HG03095 (cell line): Measurements from ENCODE around the gene SNN.

Source experiments
- ATAC-seq: cut with Tn5 transposase; IDR thresholded peaks from one replicate; pipeline ENCODE4 v1.9.1; 2021; ENCODE audit warnings: moderate library complexity; ENCODE audit not compliant: unreplicated experiment

Gene SNN

DNA sequence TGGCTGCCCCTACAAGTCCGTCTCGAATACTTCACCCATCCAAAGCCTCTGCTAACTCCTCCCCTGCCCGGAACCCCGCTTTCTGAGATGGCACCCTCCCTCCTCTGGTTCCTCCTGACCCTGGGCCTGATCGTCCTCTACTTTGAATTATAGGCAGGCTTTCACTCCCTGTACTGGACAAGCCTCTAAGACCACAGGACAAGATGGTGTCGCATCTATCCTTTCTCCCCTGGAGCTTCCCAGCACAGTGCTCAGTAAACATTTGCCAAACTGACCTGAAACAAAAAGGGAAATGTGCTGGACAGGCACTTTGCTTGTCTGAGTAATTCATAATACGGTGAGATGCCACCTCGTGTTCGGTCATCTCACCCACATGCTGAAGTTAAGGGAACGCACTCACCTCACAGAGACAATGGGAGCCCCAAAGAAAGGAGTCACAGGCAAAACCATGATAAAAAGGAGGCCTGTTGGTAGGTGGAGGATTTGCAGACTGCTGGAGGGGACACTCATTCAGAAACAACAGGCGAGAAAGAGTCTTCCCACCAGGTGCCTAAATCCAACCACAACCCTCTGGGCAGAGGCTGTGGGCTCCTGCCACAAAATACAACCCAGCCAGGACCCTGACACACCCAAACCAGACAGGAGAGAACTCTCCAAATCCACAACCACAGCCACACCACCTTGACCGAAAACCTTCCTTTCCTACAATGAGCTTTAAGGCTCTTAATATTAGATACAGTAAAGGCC lies 28.2 kb downstream of the SNN start:
- no peak for ATAC-seq

DNA sequence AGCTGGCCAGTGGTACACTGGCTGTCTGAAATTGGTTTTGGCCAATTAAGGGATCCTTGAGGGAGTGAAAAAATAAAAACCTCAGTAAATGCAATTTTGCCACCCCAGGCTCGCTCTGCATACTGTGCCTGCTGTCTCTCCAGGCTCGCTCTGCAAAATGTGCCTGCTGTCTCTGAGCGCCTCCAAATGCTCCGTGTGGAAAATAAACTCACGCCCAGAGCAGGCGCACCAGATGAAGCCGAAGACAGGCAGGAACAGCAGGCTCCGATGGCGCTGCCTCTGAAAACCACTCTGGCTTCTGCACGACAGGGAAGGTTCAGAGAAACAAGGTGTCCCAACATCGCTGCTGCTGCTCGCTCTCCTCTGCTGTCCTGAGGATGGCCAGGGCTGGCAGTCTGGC lies 29.1 kb downstream of the SNN start:
- ATAC-seq: no peak

DNA sequence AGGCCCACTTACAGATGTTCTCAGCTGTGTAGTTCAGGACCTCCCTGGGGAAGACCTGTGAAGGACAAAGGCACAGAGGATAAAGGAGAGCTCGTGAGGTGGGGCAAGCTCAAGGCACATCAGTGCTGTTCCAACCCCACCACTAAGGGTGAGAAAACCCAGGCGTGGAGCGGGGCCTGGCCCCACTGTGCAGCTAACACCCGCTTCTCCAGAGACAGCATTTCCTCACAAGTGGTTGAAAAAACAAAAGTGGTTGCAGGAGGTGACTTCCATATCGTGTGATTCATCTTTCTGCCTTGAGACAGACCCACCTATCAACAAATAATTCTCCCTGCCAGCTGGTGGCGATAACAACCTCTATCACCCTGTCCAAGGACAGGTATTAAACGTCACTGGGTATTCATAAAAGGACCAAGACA lies 30.0 kb downstream of the SNN start:
- ATAC-seq: no peak

DNA sequence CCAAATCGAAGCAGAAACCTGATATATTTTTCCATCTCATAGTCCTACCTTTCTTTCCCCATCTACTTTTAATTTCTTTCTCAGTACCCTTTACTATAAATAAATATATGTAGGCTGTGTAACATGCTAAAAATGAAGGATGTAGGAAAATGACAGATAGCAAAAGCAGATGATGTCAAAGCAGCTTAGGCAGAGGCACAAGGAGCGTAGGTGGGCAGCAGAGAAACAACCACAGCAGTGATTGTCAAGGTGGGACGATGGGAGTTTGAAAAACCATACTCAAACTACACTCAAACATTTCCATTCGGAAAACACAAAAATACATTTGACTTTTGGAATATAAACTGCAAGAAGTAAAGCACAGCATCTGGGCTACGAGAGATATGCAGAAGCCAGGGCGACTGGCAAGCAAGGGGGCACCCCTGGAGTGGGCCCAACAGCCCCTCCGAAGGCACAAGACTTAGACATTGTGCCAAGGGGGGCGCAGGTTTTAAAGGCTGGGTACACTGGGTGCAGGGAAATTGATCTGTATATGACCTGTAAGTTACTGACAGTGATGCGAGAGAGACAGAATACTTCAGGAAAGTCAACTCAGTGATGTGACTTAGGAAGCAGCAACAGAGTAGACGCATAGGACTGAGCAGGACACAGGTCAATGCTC lies 31.1 kb downstream of the SNN start:
- ATAC-seq: no peak

DNA sequence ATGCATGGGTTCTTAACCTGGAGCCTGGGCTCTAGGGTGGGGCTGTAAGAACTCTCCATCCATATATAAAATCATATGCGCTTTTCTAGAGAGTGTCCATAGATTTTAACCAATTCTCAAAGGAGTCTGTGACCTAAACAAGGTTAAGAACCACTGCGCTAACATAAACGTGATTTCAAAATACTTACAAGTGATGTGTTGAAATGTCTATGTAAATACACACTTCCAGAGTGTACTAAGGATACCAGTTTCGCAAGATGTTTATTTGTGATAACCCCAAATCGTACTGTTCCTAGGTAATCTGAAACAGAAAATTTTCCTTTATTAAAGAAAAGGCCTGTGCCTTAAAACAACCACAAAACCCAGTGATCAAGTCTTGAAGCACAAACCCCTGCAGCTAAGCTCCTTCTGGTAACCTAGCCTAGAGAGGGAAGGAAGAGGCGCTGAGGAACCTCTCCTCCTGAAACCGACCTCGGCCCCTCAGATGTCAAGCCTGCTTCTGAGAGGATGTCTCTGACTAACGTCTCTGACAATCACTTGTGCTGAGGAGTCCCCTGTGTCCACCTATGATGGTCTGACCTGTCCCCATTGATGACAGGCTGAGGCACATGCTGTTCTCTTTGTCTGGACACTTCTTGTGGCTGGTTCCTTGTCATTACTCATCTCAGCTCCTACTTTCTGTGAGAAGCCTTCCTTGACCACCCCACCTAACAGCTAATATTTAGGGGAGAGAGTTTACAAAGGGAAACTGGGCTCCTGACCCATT lies 32.2 kb downstream of the SNN start:
- ATAC-seq: no peak

DNA sequence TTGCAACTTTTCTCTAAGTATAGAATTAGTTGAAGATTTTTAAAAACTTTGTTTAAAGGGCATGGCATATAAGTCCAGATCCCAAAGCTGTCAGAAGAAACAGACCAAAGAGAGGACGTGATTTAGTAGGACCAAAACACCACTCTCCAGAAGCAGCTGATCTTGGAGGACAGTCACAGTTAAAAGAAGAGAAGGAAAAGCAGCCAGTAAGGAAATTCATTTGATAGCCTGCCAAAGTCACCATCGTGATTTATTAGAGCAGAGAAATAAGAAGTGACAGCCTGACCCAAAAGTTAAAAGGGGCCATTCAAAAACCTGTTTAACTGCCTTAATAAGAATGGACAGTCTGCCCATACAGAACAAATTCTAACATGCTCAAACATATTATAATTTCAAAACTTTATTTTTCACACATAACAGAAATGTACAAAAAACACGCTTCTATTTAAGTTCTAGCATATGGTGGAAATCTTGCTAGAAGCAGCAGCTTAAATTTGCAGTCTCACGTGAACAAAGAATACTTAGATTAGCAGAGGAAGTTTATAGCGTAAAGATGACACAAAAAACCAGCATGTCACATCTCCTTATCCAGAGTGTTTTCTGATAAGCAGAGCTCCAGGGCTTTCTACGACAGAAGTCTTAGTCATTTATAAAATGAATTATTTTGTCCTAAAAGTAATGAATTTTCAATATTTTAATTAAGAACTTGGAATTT lies 37.2 kb downstream of the SNN start:
- no peak for ATAC-seq

DNA sequence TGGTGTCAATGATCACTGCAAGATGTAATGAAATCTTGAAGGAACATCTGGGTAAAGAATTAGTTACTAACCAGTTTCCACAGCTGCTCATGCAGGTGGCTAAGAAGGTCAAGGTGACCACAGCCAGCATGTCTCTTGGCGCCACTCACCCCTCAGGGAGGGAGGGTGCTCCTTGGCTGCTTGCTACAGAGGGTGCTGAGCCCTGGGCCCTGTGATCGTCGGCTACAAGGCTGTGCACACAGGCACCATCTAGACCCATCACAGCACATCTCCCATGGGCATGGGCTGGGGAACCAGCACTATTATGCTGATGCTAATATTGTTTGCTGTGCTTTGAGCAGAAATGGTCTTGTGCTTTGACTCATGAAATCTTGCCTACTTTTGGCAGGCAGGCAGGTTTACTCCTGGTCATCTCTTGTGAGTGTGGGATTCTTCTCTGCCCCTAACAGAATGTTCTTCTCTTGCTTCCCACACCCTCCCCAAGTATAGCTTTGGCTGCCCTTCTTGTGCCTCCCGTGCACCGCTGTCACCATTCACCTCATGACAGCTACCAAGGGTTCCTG lies 38.0 kb downstream of the SNN start:
- no peak for ATAC-seq

DNA sequence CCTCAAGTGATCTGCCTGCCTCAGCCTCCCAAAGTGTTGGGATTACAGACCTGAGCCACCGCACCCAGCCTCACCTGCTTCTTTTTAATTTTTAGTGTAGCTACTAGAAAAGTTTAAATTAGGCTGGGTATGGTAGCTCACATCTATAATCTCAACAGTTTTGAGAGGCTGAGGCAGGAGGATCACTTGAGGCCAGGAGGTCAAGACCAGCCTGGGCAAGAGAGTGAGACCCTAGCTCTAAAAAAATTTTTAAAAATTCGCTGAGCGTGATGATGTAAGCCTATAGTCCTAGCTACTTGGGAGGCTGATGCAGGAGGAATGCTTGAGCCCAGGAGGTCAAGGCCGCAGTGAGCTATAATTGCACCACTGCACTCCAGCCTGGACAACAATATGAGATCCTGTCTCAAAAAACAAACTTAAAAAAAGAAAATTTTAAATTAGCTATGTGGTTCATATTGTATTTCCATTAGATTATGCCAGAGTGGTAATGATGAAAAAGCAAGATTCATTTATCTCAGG lies 39.5 kb downstream of the SNN start:
- no peak for ATAC-seq

DNA sequence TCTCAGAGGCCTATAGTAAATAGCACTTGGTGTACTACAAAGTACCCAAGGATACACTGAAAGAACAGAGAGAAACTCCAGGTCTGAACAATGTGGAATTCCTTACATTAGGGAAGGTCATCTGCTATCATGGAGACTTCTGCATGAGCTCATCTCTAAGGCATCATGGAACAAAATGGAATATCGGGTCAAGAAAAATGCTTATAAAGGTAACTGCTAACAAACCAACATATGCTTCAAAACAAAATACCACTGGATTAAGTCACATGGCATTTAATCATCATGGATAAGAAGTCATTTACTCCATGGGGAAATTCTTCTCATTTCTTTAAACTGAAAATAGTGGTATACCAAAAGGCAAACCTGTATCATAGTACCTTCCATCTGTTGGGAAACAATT lies 40.2 kb downstream of the SNN start:
- no peak for ATAC-seq

DNA sequence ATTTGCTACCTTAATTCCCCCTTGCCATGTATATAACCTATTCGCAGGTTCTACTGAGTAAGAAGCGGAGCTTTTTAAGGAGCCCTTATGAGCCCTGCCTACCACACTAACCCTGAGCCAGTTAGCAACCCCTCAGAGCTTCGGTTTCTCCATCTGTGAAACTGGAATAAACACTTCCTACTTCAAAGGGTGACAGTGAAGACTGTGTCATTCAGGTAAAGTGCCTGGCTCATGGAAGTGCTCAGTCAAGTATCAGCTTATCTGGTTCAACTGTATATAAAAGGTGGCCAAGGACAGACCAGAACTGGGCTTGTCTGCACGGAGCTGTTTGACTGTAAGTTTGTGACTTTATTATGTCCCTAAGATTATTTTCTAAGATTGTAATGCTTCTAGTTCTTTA lies 43.4 kb downstream of the SNN start:
- ATAC-seq: no peak

DNA sequence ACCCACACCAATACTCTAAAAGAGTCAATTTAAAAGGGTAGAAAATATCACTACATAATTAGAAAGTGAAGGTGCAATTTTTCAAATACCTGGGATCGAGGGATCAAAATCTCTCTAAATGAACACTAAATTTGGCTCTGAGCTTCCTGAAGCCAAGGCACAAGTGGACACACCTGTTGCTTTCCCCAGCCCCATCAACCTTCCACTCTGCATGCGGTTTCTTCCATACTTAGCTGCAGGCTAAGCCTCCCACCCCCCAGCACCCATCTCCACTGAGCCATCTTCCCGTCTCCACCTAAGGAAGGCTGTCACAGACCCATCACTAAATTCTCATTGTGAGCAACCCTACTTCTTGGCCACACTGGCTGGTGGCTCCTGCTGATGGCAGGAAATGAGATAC lies 43.9 kb downstream of the SNN start:
- no peak for ATAC-seq

DNA sequence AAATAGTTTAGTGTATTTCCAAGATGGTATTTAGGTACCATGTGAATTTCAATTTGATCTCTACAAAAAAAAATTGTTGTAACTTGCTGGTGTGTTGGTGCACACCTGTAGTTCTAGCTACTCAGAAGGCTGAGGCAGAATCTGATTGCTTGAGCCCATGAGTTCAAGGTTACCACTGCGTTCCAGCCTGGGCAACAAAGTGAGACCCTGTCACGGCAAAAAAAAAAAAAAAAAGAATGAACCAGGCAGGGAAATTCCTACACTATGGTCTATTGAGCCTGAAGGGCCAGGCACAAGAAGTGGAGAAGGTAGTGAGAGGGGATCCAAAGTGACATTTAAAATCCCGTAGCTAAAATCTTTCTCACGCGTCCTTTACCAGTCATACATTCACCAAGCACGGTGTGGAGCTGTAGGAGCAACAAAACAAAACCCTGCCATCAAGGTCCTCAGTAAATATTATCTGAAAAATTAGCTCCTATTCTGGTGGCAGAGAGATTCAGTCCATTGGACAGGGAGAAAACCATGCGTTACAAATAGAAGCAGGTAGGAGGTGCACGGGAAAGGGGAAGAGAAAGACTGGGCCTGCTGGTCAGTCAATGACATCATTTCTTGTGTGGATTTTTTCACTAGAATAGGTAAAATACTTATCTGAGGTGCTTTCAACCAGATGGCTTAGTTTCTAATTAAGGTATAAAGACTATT lies 47.1 kb downstream of the SNN start:
- no peak for ATAC-seq

DNA sequence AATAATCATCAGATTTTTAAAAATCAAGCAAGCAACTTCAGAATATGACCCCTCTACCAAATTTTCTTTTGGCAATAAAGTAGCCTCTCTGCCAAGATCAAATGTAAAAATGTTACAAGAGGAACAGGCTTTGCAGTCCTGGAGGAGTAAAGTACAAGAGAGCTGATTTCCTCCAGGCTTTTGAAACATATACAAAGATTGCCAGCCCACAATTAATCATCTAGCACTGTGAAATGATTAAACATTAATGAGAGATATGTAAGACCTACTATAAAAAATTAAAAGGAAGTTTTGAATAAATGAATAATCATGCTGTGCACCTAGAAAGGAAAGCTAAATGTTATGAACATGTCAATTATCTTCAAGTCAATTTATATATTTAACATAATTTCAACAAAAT lies 48.1 kb downstream of the SNN start:
- no peak for ATAC-seq

DNA sequence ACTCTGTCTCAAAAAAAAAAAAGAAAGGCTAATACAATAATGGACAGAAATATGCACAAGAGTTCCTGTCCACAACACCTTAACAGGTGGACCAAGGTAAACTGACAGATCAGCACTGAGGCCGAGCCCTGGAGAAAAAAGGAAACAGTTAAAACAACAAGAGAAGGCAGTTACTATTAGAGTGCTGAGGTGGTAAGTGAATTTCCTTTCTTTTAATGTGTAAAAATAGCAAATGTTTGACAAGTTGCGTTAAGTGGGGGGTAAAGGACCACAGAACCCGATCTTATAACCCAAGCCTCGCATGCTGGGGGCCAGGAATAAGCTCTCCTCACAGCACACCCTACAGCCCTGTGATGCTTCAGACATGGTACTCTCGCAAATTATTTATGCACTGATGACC lies 49.6 kb downstream of the SNN start:
- no peak for ATAC-seq

DNA sequence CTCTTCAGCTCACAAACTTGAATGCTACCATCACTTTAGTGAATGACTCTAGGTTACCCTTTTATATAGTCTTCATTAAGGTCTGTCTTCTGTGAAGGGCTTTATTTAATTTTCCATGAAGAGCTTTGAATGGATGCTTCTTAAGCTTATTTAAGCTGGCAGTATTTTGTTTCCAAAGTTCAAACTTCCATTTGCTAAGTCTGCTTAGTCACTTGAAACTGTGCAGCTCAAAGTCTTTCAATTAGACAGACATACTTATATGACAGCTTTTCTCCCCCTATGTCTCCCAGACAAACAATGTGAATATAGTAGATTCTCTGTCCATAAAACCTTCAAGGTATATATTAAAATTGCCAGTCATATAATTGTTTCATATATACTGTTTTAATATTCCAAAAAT lies 50.9 kb downstream of the SNN start:
- ATAC-seq: no peak

DNA sequence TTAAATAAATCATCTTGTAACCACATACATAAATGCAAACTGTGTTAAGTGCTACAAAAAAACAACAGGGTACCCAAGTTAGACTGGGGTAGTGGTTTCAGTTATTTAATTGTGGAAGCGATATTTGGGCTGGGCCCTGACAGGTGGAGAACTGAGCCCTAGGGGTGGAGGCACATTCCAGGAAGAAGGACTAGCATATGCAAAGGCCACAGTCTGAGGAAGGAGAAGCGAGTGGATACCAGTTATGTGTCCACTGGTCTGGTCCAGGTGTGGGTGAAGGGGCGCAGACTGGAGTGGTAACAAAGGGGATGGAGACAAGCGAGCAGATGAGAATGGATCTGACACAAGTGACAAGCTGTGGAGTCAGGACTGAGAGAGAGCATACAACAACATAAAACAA lies 51.5 kb downstream of the SNN start:
- ATAC-seq: no peak

DNA sequence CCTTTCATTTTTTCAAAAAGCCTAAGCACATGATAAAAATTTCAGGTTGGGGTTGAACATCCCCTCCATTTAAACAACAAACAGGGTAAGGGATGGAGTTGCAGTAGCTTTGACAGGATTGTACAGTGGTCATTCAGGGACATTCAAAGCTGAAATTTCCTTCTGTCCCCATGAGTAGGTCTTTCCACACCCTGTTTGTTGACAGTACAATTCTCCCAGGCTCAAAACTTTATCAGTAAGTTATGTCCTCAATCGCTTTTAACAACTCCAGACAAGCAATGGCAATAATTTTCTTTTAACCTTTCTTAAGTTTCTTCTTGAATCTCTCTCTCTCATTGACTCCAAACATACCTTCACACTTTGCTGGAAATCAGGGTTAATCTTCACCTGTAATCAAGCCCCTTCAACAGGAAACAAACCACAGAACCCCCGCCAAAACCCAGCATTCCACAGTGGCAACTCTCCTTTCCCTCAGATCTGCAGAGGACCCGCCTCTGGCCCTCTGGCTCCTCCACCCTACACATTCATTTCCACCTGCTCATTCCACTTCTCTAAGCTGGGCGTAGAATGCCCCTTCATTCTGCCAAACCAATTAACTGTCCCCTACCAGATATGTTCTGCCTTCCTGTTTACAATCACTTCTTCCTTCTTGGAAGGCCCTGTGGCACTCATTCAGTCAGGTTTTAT lies 53.7 kb downstream of the SNN start:
- ATAC-seq: no peak

DNA sequence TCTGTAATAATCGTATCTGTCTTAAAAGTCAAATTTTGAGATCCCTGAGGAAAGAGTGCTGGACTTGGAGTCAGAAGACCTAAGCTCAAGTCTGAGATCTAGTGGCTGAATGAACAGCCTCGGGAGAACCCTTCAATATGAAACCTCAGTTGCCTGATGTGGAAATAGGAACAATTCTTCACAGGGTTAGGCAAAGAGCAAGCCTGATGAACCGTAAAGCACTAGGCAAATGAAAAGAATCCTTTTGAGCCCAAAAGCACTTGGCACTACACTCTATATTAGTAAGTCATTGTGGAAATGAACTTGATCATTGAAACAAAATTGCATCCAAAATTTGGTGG lies 54.2 kb downstream of the SNN start:
- no peak for ATAC-seq

DNA sequence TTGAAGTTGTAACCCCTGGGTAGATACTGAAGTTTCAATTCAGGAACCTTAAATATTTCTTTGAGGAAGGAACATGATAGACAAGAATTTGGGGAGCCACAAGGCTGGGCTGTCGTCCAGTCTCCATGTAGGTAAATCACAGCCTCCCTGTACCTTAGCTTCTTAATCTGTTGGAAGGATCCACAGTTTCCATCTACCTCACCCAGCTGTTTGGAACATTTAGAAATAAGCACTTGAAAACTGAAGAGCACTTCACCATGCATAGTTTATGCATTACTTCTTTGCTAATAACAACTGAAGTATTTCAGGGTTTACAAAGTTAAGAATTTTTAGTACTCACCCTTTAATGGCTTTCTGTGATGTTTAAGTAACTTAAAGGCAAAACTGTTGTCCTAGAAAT lies 57.2 kb downstream of the SNN start:
- no peak for ATAC-seq

DNA sequence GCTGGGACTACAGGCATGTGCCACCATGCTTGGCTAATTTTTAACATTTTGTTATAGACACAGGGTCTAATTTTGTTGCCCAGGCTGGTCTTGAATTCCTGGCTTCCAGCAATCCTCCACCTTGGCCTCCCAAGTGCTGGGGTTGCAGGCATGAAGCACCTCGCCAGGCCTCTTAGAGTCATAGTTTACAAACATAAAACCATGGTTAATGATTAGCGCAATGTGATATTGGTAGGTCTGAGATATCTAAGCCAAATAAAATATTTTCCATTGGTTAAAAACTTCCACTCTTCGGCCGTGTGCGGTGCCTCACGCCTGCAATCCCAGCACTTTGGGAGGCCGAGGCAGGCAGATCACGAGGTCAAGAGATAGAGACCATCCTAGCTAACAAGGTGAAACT lies 57.8 kb downstream of the SNN start:
- ATAC-seq: no peak
